GM23338 (cell line): ENCODE measurements around the gene MACO1. TPM values are rescaled to one million over a fixed set of nuclear protein-coding genes. Genes with fewer than 3 reads are reported as not detected.

Experiments
- ATAC-seq: fragments of 200-7000 bp; cut with Tn5 transposase; 3 replicates; pipeline ENCODE4 v1.9.1; 2020
- DNase-seq: peaks from one replicate; pipeline ENCODE4 v3.0.0-alpha.2; 2015; ENCODE audit warnings: low spot score
- H2AFZ ChIP-seq: fragments of 200-600 bp; sonication (generic); 2 replicates; pipeline ENCODE4 v1.8.0; 2016; ENCODE audit warnings: antibody characterized with exemption, mild to moderate bottlenecking, moderate library complexity
- H3F3A ChIP-seq: fragments of 200-600 bp; sonication (generic); replicated peaks from 2 replicates; pipeline ENCODE4 v1.8.0; 2017; ENCODE audit warnings: antibody characterized with exemption, mixed run types, low read depth
- H3K27ac ChIP-seq: fragments of 200-600 bp; sonication (generic); 2 replicates; pipeline ENCODE4 v1.6.1; 2016; ENCODE audit warnings: low read depth
- H3K27me3 ChIP-seq: fragments of 200-600 bp; sonication (generic); 2 replicates; pipeline ENCODE4 v1.8.0; 2016; ENCODE audit warnings: mild to moderate bottlenecking, mixed run types, moderate library complexity; ENCODE audit not compliant: insufficient read depth
- H3K36me3 ChIP-seq: fragments of 200-600 bp; sonication (generic); 2 replicates; pipeline ENCODE4 v1.8.0; 2016; ENCODE audit warnings: mild to moderate bottlenecking; ENCODE audit not compliant: insufficient read depth
- H3K4me1 ChIP-seq: fragments of 200-600 bp; sonication (generic); 2 replicates; pipeline ENCODE4 v1.8.0; 2016; ENCODE audit warnings: mild to moderate bottlenecking, moderate library complexity; ENCODE audit not compliant: insufficient read depth
- H3K4me2 ChIP-seq: fragments of 200-600 bp; sonication (generic); 2 replicates; pipeline ENCODE4 v1.7.1; 2017; ENCODE audit warnings: mixed run types
- H3K4me3 ChIP-seq: fragments of 200-600 bp; sonication (generic); 2 replicates; pipeline ENCODE4 v1.6.1; 2016; ENCODE audit warnings: mixed run types
- H3K79me2 ChIP-seq: fragments of 200-600 bp; sonication (generic); replicated peaks from 2 replicates; pipeline ENCODE4 v1.8.0; 2017; ENCODE audit warnings: mild to moderate bottlenecking; ENCODE audit not compliant: insufficient read depth
- H3K9me2 ChIP-seq: fragments of 200-600 bp; sonication (generic); 2 replicates; pipeline ENCODE4 v1.8.0; 2017; ENCODE audit not compliant: insufficient read depth
- H4K20me1 ChIP-seq: fragments of 200-600 bp; sonication (generic); replicated peaks from 2 replicates; pipeline ENCODE4 v1.8.0; 2017; ENCODE audit warnings: mild to moderate bottlenecking; ENCODE audit not compliant: insufficient read depth
- H3K27ac Mint-ChIP-seq: 2 replicates; pipeline ENCODE4 v1.8.0; 2020; ENCODE audit warnings: inconsistent platforms, mild to moderate bottlenecking, moderate library complexity, mixed read lengths
- H3K27me3 Mint-ChIP-seq: 3 replicates; pipeline ENCODE4 v1.8.0; 2022; ENCODE audit warnings: low read depth, mild to moderate bottlenecking, moderate library complexity, mixed read lengths, inconsistent platforms; ENCODE audit not compliant: insufficient read depth, poor library complexity
- H3K36me3 Mint-ChIP-seq: 3 replicates; pipeline ENCODE4 v1.8.0; 2021; ENCODE audit warnings: low read depth, mild to moderate bottlenecking, inconsistent platforms, moderate library complexity, mixed read lengths
- H3K4me1 Mint-ChIP-seq: 3 replicates; pipeline ENCODE4 v1.8.0; 2020; ENCODE audit warnings: mild to moderate bottlenecking, inconsistent platforms, mixed read lengths
- H3K4me3 Mint-ChIP-seq: 3 replicates; pipeline ENCODE4 v1.8.0; 2021; ENCODE audit warnings: moderate library complexity, mild to moderate bottlenecking, inconsistent platforms, mixed read lengths
- H3K9me3 Mint-ChIP-seq: 3 replicates; pipeline ENCODE4 v1.8.0; 2020; ENCODE audit warnings: moderate library complexity, mild to moderate bottlenecking, inconsistent platforms, mixed read lengths
- CREB1 ChIP-seq: fragments of 250-450 bp; sonication (Bioruptor Pico); IDR thresholded peaks from 2 replicates; pipeline ENCODE4 v1.5.0; 2020; ENCODE audit warnings: low read depth, mild to moderate bottlenecking, moderate library complexity
- EZH2 ChIP-seq: fragments of 200-600 bp; sonication (generic); IDR thresholded peaks from one replicate; pipeline ENCODE4 v1.8.0; 2017; ENCODE audit warnings: antibody characterized with exemption, mild to moderate bottlenecking, low read depth; ENCODE audit not compliant: unreplicated experiment
- EZH2phosphoT487 ChIP-seq: fragments of 200-600 bp; sonication (generic); IDR thresholded peaks from one replicate; pipeline ENCODE4 v1.8.1; 2018; ENCODE audit warnings: antibody characterized with exemption; ENCODE audit not compliant: unreplicated experiment
- JUNB ChIP-seq: IDR thresholded peaks from one replicate; pipeline ENCODE4 v1.6.1; 2016; ENCODE audit warnings: antibody characterized with exemption; ENCODE audit not compliant: unreplicated experiment
- NANOG ChIP-seq: IDR thresholded peaks from 2 replicates; pipeline ENCODE4 v1.6.1; 2016; ENCODE audit warnings: antibody characterized with exemption, borderline replicate concordance
- POLR2AphosphoS5 ChIP-seq: IDR thresholded peaks from 2 replicates; pipeline ENCODE4 v1.6.1; 2016; ENCODE audit warnings: antibody characterized with exemption, low read depth
- STAT1 ChIP-seq: IDR thresholded peaks from one replicate; pipeline ENCODE4 v1.6.1; 2016; ENCODE audit warnings: antibody characterized with exemption; ENCODE audit not compliant: unreplicated experiment
- ZNF114 ChIP-seq: fragments of 250-450 bp; sonication (Bioruptor Pico); IDR thresholded peaks from 2 replicates; pipeline ENCODE4 v1.5.0; 2020; ENCODE audit warnings: mild to moderate bottlenecking, moderate library complexity
- ZNF331 ChIP-seq: fragments of 250-450 bp; sonication (Bioruptor Pico); IDR thresholded peaks from 2 replicates; pipeline ENCODE4 v1.5.0; 2020; ENCODE audit warnings: low read depth, mild to moderate bottlenecking, moderate library complexity
- polyA plus RNA-seq: library from polyadenylated mRNA; unstranded; fragments of >200 nt; fragmentation: Nextera tagmentation; extraction: Ambion mirVana; gene quantifications from 2 replicates; pipeline ENCODE4 v1.2.1, GENCODE V29; 2016
- total RNA-seq: library from RNA; depleted of rRNA; stranded (reverse); fragments of >200 nt; shearing (Covaris generic); gene quantifications from 2 replicates; pipeline ENCODE4 v1.2.3, GENCODE V29; 2014
- TF ChIP-seq, protein P1 (sequence below): IDR thresholded peaks from 2 replicates; pipeline ENCODE4 v1.6.1; 2016; ENCODE audit warnings: antibody characterized with exemption
- TF ChIP-seq, protein P2 (sequence below), 2 experiments: fragments of 200-600 bp in 1 of 2; sonication (generic) in 1 of 2; conservative IDR thresholded peaks; 2 replicates each; pipeline versions ENCODE4 v1.5.1 to v1.6.1; 2016 to 2017; ENCODE audit warnings: antibody characterized with exemption in 2 of 2, low read depth in 2 of 2, mild to moderate bottlenecking in 2 of 2, moderate library complexity in 1 of 2
- TF ChIP-seq, protein P3 (sequence below): IDR thresholded peaks from one replicate; pipeline ENCODE4 v1.6.1; 2018; ENCODE audit warnings: antibody characterized with exemption; ENCODE audit not compliant: unreplicated experiment
- TF ChIP-seq, protein P4 (sequence below): fragments of 250-450 bp; sonication (Bioruptor Pico); IDR thresholded peaks from 2 replicates; pipeline ENCODE4 v1.5.0; 2020; ENCODE audit warnings: mild to moderate bottlenecking, moderate library complexity

MACO1 gene
- total and polyA plus RNA-seq, 2 experiments from 2014 or later, result 9.8 to 10.6 TPM

DNA sequence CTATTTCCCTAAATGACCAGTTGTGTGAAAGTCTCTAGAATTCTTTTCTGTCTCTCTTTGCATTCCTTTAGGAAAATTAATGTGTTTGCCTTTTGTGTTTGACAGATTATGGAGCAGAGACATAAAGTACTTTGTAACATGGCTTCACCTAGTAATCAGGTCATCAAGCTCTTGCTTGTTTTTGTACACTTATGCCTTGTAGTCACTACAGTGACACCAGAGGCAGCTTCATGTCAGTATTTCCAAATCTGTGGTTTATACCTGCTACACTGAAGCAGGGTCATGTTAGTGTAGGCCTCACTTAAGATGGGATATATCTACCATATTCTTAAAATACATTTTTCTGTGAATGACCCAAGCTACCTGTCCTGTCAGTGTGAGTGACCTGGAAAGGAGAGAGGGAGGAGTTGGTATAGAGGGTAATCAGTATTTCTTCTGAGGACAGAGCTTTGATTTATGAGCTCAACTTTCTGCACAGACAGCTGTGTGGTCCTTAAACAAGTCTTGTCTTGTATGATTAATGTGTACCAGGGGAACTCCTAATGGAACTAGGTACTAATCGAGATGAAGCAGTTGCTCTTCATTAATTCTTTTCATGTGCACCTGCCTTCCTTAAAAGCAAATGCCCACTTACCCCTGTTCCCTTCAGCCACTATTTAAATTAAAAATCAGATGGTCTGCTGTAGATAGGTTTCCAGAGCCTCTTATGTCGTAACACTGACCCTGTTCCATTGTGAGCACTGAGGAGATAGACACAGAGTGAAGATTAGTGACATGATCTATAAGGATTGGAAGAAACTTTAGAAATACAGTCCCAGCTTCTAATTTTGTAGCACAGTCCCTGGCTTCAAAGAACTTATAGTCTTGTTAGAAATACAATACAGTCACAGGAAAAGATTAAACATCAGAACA, 45.7 kb downstream of the MACO1 start:
- H3K27ac Mint-ChIP-seq, result no peak overlapping the region
- ATAC-seq (no peak), DNase-seq (no peak)
- Histone ChIP-seq H3K27me3 (no peaks in the 10 kb centered on the region), H3K4me1 (0 out of 2 replicates have a peak, but pooled peaks cover 7% of the 10 kb centered on the region), H3K79me2 (0 out of 2 replicates have a peak, but pooled peaks cover 6% of the 10 kb centered on the region), H3F3A (no peaks in the 10 kb centered on the region), H3K4me2 (no peak overlapping the region), H2AFZ (no peak overlapping the region), H3K4me3 (no peak overlapping the region), H4K20me1 (0 out of 2 replicates have a peak, but pooled peaks cover 4% of the 10 kb centered on the region), H3K27ac (no peak overlapping the region), H3K9me2 (no peaks in the 10 kb centered on the region), H3K36me3 (no peaks in the 10 kb centered on the region)
- H3K9me3 Mint-ChIP-seq, result no peaks in the 10 kb centered on the region
- TF ChIP-seq STAT1 (no peak), CREB1 (CRISPR knock-in tag) (no peak), JUNB (no peak), EZH2 (no peak), ZNF114 (CRISPR knock-in tag) (no peak), EZH2phosphoT487 (no peak), NANOG (no peak), POLR2AphosphoS5 (no peak), ZNF331 (CRISPR knock-in tag) (no peak)
- TF ChIP-seq, protein P1, sequence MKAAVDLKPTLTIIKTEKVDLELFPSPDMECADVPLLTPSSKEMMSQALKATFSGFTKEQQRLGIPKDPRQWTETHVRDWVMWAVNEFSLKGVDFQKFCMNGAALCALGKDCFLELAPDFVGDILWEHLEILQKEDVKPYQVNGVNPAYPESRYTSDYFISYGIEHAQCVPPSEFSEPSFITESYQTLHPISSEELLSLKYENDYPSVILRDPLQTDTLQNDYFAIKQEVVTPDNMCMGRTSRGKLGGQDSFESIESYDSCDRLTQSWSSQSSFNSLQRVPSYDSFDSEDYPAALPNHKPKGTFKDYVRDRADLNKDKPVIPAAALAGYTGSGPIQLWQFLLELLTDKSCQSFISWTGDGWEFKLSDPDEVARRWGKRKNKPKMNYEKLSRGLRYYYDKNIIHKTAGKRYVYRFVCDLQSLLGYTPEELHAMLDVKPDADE, result no peak
- TF ChIP-seq, protein P2, sequence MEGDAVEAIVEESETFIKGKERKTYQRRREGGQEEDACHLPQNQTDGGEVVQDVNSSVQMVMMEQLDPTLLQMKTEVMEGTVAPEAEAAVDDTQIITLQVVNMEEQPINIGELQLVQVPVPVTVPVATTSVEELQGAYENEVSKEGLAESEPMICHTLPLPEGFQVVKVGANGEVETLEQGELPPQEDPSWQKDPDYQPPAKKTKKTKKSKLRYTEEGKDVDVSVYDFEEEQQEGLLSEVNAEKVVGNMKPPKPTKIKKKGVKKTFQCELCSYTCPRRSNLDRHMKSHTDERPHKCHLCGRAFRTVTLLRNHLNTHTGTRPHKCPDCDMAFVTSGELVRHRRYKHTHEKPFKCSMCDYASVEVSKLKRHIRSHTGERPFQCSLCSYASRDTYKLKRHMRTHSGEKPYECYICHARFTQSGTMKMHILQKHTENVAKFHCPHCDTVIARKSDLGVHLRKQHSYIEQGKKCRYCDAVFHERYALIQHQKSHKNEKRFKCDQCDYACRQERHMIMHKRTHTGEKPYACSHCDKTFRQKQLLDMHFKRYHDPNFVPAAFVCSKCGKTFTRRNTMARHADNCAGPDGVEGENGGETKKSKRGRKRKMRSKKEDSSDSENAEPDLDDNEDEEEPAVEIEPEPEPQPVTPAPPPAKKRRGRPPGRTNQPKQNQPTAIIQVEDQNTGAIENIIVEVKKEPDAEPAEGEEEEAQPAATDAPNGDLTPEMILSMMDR (conservative IDR thresholded peaks at IDR 0.05; ENCODE audit: low read depth in 2 of 2), result no peak
- TF ChIP-seq, protein P3, sequence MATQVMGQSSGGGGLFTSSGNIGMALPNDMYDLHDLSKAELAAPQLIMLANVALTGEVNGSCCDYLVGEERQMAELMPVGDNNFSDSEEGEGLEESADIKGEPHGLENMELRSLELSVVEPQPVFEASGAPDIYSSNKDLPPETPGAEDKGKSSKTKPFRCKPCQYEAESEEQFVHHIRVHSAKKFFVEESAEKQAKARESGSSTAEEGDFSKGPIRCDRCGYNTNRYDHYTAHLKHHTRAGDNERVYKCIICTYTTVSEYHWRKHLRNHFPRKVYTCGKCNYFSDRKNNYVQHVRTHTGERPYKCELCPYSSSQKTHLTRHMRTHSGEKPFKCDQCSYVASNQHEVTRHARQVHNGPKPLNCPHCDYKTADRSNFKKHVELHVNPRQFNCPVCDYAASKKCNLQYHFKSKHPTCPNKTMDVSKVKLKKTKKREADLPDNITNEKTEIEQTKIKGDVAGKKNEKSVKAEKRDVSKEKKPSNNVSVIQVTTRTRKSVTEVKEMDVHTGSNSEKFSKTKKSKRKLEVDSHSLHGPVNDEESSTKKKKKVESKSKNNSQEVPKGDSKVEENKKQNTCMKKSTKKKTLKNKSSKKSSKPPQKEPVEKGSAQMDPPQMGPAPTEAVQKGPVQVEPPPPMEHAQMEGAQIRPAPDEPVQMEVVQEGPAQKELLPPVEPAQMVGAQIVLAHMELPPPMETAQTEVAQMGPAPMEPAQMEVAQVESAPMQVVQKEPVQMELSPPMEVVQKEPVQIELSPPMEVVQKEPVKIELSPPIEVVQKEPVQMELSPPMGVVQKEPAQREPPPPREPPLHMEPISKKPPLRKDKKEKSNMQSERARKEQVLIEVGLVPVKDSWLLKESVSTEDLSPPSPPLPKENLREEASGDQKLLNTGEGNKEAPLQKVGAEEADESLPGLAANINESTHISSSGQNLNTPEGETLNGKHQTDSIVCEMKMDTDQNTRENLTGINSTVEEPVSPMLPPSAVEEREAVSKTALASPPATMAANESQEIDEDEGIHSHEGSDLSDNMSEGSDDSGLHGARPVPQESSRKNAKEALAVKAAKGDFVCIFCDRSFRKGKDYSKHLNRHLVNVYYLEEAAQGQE, result no peak
- TF ChIP-seq, protein P4, sequence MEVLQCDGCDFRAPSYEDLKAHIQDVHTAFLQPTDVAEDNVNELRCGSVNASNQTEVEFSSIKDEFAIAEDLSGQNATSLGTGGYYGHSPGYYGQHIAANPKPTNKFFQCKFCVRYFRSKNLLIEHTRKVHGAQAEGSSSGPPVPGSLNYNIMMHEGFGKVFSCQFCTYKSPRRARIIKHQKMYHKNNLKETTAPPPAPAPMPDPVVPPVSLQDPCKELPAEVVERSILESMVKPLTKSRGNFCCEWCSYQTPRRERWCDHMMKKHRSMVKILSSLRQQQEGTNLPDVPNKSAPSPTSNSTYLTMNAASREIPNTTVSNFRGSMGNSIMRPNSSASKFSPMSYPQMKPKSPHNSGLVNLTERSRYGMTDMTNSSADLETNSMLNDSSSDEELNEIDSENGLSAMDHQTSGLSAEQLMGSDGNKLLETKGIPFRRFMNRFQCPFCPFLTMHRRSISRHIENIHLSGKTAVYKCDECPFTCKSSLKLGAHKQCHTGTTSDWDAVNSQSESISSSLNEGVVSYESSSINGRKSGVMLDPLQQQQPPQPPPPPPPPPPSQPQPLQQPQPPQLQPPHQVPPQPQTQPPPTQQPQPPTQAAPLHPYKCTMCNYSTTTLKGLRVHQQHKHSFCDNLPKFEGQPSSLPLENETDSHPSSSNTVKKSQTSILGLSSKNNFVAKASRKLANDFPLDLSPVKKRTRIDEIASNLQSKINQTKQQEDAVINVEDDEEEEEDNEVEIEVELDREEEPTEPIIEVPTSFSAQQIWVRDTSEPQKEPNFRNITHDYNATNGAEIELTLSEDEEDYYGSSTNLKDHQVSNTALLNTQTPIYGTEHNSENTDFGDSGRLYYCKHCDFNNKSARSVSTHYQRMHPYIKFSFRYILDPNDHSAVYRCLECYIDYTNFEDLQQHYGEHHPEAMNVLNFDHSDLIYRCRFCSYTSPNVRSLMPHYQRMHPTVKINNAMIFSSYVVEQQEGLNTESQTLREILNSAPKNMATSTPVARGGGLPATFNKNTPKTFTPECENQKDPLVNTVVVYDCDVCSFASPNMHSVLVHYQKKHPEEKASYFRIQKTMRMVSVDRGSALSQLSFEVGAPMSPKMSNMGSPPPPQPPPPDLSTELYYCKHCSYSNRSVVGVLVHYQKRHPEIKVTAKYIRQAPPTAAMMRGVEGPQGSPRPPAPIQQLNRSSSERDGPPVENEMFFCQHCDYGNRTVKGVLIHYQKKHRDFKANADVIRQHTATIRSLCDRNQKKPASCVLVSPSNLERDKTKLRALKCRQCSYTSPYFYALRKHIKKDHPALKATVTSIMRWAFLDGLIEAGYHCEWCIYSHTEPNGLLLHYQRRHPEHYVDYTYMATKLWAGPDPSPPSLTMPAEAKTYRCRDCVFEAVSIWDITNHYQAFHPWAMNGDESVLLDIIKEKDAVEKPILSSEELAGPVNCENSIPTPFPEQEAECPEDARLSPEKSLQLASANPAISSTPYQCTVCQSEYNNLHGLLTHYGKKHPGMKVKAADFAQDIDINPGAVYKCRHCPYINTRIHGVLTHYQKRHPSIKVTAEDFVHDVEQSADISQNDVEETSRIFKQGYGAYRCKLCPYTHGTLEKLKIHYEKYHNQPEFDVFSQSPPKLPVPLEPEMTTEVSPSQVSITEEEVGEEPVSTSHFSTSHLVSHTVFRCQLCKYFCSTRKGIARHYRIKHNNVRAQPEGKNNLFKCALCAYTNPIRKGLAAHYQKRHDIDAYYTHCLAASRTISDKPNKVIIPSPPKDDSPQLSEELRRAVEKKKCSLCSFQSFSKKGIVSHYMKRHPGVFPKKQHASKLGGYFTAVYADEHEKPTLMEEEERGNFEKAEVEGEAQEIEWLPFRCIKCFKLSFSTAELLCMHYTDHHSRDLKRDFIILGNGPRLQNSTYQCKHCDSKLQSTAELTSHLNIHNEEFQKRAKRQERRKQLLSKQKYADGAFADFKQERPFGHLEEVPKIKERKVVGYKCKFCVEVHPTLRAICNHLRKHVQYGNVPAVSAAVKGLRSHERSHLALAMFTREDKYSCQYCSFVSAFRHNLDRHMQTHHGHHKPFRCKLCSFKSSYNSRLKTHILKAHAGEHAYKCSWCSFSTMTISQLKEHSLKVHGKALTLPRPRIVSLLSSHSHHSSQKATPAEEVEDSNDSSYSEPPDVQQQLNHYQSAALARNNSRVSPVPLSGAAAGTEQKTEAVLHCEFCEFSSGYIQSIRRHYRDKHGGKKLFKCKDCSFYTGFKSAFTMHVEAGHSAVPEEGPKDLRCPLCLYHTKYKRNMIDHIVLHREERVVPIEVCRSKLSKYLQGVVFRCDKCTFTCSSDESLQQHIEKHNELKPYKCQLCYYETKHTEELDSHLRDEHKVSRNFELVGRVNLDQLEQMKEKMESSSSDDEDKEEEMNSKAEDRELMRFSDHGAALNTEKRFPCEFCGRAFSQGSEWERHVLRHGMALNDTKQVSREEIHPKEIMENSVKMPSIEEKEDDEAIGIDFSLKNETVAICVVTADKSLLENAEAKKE (CRISPR knock-in tag), result no peak
- no peaks in the 10 kb centered on the region for H3K36me3 Mint-ChIP-seq
- no peak overlapping the region for H3K4me3 Mint-ChIP-seq
- peaks cover 2% of the 10 kb centered on the region for H3K27me3 Mint-ChIP-seq
- H3K4me1 Mint-ChIP-seq, result peaks cover 3% of the 10 kb centered on the region
